Mesenteric fat pad (tissue), 1 donor: Measurements from ENCODE around the gene ARHGDIA. TPM values are rescaled to one million over a fixed set of nuclear protein-coding genes. Genes with fewer than 3 reads are reported as not detected.
A peak's percentile ranks its signal among the peaks of the same experiment; 100 is the strongest.

Experiments used
- DNase-seq: peaks from one replicate; pipeline ENCODE4 v3.0.0-alpha.2; 2020; ENCODE audit warnings: low spot score
- total RNA-seq: library from RNA; stranded (reverse); fragmentation: NEBNext Ultra II Directional; extraction: Animal tissue kit (Norgen Biotek cat#: 25700); gene quantifications from one replicate; pipeline ENCODE4 v1.2.1, GENCODE V29; 2021
- donor health status: DM: yes; HTN: yes; CAD: no.

ARHGDIA gene
- total RNA-seq, 1 donor from 2014 or later: 521 TPM

GRCh38 chr17:81888988-81889595, 18.0 kb upstream of the ARHGDIA start:
- DNase-seq: no peak

- no peak for DNase-seq
Observed at GRCh38 chr17:81888105-81888987, 17.2 kb upstream of the ARHGDIA start.

GRCh38 chr17:81885869-81886548, 14.9 kb upstream of the ARHGDIA start:
- no peak for DNase-seq

- DNase-seq: no peak
Observed at GRCh38 chr17:81885454-81885853, 14.3 kb upstream of the ARHGDIA start.

DNA sequence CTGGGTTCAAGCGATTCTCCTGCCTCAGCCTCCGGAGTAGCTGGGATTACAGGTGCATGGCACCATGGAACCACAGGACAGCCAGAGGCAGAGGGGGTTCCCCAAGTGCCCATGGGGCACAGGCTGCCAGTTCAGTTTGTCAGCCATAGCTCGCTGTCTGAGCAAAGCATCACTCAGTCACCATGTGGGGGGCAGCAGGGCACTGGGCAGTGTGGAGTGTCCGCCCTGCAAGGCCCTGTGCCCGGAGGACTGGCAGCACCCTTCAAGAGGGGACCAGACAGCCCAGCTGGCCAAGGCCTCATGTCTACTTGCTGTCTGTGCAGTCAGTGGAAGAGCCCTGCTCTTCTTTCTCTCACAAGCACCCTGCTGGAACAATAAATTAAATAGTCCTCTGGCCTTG, 13.8 kb upstream of the ARHGDIA start:
- no peak for DNase-seq

DNA sequence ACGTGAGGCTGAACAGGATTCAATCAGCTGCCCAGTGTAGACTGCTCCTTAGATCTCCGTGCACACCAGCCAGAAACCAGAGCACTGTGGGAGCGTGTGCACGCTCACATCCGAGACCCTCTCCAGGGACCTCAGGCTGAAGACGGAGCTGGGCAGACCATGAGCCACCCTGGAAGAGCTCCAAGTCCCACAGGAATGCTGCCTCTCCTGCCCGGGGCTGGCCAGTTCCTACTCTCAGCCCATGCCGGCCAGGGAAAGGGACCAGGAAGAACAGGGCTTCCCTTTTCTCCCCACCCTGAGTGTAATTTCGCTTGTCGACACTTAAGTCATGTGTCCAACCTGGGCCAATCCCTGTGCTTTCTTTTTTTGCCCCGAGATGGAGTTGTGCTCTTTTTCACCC, 13.4 kb upstream of the ARHGDIA start:
- no peak for DNase-seq

- no peak for DNase-seq
Observed at GRCh38 chr17:81879121-81879520, 8.0 kb upstream of the ARHGDIA start.

DNA sequence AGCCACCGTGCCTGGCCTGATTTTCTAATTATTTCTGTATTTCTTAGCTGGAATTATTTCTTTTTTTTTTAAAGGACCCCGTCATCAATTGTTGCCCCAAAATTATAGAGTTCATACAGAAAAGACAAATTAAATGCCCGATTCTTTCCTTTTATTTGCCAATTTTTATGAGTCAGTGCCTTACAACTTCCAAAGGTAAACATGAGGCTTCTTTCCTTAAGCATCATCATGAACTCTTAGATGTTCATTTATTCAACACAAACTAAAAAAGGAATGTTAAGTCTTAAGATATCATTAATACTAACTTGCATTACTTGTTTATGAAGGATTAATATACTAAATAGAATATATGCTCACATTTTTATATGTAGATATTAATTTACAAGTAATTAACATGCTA, 7.2 kb upstream of the ARHGDIA start:
- no peak for DNase-seq

- DNase-seq: no peak
Observed at GRCh38 chr17:81877569-81877968, 6.4 kb upstream of the ARHGDIA start.

DNA sequence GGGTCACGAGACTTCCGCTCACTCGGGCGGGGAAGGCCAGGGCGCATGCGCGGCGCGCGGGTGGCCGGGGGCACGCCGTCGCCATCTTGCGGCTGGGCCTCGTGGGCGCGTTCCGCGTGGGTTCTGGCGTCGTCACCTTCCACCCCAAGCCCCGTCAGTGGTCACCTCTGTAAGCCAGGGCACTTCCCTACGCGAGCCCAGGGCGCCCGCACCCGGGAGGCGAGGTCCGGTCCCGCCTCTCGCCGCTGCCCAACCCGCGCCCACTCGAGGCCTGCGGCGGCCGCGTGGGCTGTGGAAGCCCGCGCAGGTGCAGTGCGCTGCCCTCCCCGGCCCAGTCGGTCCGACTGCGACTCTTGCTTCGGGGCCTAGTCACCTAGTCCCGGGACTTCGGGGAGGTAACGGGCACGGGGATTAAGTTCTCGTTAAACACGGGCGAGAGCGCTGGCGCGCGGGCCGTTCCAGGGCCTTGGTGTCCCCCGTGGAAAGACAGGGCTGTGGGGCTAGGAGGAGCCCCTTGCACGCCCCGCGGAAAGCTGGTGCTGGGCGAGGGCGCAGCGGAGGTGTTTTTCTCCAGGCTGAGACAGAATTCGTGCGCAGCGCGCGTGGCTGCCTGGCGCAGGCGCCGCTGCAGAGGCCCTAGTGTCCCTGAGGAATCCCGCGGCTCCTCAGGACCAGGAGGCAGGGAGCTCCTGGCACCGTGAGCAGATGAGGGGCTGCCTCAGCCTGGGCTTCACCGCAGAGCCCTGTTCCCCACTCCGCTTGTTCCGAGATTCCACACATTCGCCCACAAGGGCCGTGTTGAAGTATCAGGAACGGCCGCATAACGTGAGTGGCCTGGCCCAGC, 472 bp upstream of the ARHGDIA start:
- peak; percentile 99 for DNase-seq

GRCh38 chr17:81870131-81870980, 781 bp downstream of the ARHGDIA start:
- DNase-seq: no peak

- no peak for DNase-seq
Observed at GRCh38 chr17:81869221-81870130, 1.7 kb downstream of the ARHGDIA start.

- DNase-seq: no peak
Observed at GRCh38 chr17:81868674-81869220, 2.4 kb downstream of the ARHGDIA start.

DNA sequence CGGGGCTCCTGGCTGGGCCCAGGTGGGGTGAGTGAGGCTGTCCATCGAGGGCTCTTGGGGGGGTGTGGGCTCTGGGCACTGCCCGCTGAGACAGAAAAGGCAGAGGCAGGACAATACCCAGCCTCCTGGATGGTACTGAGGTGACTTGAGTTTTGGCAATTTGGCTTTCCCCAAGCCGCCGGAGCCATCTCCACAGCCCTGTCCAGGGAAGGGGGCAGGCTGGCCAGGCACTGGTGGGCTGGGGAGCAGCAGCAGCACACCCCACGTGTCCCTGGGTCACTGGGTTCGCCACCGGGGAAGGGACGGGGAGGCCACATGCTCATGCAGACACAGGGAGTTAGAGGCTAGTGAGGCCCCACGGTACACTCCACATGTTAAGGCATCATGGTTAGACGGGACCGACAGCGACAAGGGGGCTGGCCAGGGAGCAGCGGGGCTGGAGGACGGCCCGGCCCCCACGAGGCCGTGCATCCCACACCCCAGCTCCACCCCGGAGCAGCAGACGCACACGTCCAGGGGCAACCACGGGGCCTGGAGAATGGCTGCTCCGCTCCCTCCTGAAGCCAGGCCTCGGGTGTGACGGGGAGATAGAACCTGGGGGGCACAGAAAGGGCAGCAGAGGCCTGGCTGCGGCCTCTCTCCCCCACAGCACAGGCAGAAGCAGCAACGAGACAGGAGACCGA, 3.0 kb downstream of the ARHGDIA start:
- DNase-seq: no peak

DNA sequence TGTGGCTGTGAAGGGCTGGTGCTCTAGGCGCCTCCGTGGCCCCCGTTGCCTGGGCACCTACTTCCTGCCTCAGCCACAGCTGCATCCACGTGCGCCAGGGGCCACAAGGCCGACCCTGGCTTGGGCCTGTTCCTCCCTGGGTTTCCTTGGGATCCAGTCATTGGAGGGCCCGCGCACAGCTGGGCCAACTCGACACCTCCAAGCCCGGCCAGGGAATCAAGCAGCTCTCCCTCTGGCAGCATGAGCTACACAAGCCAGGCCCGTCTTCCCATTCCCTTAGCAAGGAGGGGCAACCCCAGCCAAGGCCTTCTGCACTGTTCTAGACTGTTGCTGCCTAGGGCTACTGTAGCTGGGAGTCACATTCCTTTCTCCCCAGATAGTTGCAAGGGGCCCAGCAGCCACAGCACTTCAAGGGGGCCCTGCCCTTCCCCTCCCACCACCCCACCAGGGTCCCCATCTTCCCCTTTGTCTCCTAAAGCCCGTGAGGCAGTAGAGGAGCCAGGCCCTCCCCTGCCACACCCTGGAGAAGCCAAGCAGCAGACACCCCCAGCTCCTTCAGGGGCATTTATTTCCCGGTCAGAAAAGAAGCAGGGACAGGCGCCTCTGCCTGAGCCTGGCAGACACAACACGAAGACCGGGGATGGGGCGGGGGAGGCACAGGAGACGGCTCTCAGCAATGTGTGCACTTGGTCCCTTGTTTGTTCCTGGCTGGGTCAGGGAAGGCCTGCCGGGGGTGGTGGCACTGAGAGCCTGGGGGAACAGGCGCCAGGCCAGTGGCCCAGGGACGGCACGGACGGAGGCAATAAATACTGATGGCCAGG, 3.8 kb downstream of the ARHGDIA start:
- no peak for DNase-seq

GRCh38 chr17:81866440-81867169, 4.5 kb downstream of the ARHGDIA start:
- no peak for DNase-seq
